K562 (cell line): ENCODE data around the gene ZP3.

ENCODE experiments used
- BHLHE40 ChIP-seq: IDR thresholded peaks from 2 replicates; pipeline ENCODE4 v1.6.1; 2011; ENCODE audit warnings: low read length, improper control_type of control experiment
- RAD51 ChIP-seq: fragments of 450-650 bp; IDR thresholded peaks from 2 replicates; pipeline ENCODE4 v1.7.1; 2016; ENCODE audit warnings: low read depth, mild to moderate bottlenecking, borderline replicate concordance
- TBP ChIP-seq: optimal IDR thresholded peaks from 2 replicates; pipeline ENCODE3; 2011; ENCODE audit warnings: low read depth, low read length, improper control_type of control experiment
- TF ChIP-seq, protein P1 (sequence below), 3 experiments: IDR thresholded peaks in 2 of 3; conservative IDR thresholded peaks in 1 of 3; 2 replicates each; pipeline ENCODE4 v1.5.1; 2011 to 2012; ENCODE audit warnings: low read length in 3 of 3, mild to moderate bottlenecking in 3 of 3, control low read depth in 2 of 3, improper control_type of control experiment in 1 of 3, inconsistent platforms in 1 of 3, low read depth in 1 of 3, mixed read lengths in 1 of 3, moderate library complexity in 1 of 3; ENCODE audit not compliant: insufficient read depth in 2 of 3
- TF ChIP-seq, protein P2 (sequence below): fragments of 250-450 bp; sonication (Bioruptor Pico); IDR thresholded peaks from 2 replicates; pipeline ENCODE4 v1.8.0; 2022; ENCODE audit warnings: inconsistent platforms

DNA sequence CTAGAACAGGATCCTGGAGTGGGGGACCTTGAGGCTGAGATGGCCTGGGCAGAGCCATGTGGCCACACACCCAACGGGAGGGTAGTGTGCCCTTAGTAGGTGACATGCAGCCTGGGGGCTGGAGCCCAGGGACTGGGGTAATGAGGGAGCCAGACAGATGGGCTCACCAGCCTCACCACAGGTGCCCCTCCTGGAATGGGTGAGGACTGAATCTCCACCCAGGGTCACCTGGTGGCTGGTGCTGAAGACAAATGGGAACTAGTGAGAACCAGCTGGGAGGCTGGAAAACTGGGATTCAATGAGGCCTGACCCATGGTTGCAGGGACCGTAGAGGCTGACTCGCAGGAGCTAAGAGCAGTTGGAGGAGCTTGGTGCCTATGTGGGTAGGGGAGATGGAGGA is 6.1 kb downstream of the ZP3 start:
- TF ChIP-seq BHLHE40 (no peak), TBP (no peak), RAD51 (no peak)
- TF ChIP-seq, protein P1, sequence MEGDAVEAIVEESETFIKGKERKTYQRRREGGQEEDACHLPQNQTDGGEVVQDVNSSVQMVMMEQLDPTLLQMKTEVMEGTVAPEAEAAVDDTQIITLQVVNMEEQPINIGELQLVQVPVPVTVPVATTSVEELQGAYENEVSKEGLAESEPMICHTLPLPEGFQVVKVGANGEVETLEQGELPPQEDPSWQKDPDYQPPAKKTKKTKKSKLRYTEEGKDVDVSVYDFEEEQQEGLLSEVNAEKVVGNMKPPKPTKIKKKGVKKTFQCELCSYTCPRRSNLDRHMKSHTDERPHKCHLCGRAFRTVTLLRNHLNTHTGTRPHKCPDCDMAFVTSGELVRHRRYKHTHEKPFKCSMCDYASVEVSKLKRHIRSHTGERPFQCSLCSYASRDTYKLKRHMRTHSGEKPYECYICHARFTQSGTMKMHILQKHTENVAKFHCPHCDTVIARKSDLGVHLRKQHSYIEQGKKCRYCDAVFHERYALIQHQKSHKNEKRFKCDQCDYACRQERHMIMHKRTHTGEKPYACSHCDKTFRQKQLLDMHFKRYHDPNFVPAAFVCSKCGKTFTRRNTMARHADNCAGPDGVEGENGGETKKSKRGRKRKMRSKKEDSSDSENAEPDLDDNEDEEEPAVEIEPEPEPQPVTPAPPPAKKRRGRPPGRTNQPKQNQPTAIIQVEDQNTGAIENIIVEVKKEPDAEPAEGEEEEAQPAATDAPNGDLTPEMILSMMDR (IDR thresholded peaks at IDR 0.05 in 2 of 3, conservative IDR thresholded peaks at IDR 0.05 in 1 of 3; ENCODE audit: insufficient read depth in 2 of 3, low read depth in 1 of 3, low read length in 3 of 3): no peak
- TF ChIP-seq, protein P2, sequence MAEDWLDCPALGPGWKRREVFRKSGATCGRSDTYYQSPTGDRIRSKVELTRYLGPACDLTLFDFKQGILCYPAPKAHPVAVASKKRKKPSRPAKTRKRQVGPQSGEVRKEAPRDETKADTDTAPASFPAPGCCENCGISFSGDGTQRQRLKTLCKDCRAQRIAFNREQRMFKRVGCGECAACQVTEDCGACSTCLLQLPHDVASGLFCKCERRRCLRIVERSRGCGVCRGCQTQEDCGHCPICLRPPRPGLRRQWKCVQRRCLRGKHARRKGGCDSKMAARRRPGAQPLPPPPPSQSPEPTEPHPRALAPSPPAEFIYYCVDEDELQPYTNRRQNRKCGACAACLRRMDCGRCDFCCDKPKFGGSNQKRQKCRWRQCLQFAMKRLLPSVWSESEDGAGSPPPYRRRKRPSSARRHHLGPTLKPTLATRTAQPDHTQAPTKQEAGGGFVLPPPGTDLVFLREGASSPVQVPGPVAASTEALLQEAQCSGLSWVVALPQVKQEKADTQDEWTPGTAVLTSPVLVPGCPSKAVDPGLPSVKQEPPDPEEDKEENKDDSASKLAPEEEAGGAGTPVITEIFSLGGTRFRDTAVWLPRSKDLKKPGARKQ: no peak
